MM.1S (cell line): ENCODE measurements around the gene ERICH4.

ENCODE experiments used
- EZH2phosphoT487 ChIP-seq: fragments of 300-600 bp; sonication (generic); IDR thresholded peaks from 2 replicates; pipeline ENCODE4 v1.6.1; 2018; ENCODE audit warnings: antibody characterized with exemption, low read length
- TF ChIP-seq, protein P1 (sequence below): fragments of 300-600 bp; sonication (generic); IDR thresholded peaks from 2 replicates; pipeline ENCODE4 v1.5.1; 2016; ENCODE audit warnings: antibody characterized with exemption, low read length, mixed read lengths

DNA sequence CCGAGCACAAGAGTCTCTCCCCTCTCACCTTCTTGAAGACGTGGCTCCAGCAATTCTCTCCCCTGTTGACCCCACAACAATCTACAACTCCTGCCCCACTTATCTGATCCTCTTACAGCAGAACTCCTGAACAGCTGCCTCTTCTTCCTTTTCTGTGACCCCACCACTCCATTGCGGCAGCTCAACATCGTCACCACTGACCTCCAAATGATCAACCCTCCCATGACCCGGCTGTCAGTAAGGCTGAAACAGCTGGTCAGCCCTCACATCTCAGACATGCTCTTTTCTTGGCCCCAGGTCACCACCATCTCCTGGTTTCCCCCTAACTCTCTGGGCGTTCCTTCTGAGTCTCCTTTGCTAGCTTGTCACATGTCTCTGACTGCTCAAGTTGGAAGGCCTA is 47.6 kb upstream of the ERICH4 start:
- TF ChIP-seq, protein P1, sequence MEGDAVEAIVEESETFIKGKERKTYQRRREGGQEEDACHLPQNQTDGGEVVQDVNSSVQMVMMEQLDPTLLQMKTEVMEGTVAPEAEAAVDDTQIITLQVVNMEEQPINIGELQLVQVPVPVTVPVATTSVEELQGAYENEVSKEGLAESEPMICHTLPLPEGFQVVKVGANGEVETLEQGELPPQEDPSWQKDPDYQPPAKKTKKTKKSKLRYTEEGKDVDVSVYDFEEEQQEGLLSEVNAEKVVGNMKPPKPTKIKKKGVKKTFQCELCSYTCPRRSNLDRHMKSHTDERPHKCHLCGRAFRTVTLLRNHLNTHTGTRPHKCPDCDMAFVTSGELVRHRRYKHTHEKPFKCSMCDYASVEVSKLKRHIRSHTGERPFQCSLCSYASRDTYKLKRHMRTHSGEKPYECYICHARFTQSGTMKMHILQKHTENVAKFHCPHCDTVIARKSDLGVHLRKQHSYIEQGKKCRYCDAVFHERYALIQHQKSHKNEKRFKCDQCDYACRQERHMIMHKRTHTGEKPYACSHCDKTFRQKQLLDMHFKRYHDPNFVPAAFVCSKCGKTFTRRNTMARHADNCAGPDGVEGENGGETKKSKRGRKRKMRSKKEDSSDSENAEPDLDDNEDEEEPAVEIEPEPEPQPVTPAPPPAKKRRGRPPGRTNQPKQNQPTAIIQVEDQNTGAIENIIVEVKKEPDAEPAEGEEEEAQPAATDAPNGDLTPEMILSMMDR, result no peak
- TF ChIP-seq EZH2phosphoT487, result no peak
